Transverse colon (tissue), 4 donors: Measurements from ENCODE around the gene DNAH3.

ENCODE experiments used
- POLR2A ChIP-seq: fragments of 450-650 bp; IDR thresholded peaks from one replicate; pipeline ENCODE4 v1.6.1; 2016; ENCODE audit warnings: antibody characterized with exemption, mild to moderate bottlenecking, moderate library complexity
- POLR2AphosphoS5 ChIP-seq, 3 donors: sonication (generic); formaldehyde crosslinking; IDR thresholded peaks; one replicate each; pipeline ENCODE4 v1.6.1; 2016; ENCODE audit warnings: antibody characterized with exemption in 3 of 3
- TF ChIP-seq, protein P1 (sequence below), 5 experiments: fragments of 200-600 bp in 3 of 5; fragments of 450-650 bp in 2 of 5; sonication (generic) in 3 of 5; IDR thresholded peaks; 1 replicate in 2 of 5; 2 replicates in 3 of 5; pipeline ENCODE4 v1.5.1; 2016 to 2017; ENCODE audit warnings: antibody characterized with exemption in 5 of 5, inconsistent platforms in 3 of 5, mild to moderate bottlenecking in 2 of 5, moderate library complexity in 1 of 5

DNA sequence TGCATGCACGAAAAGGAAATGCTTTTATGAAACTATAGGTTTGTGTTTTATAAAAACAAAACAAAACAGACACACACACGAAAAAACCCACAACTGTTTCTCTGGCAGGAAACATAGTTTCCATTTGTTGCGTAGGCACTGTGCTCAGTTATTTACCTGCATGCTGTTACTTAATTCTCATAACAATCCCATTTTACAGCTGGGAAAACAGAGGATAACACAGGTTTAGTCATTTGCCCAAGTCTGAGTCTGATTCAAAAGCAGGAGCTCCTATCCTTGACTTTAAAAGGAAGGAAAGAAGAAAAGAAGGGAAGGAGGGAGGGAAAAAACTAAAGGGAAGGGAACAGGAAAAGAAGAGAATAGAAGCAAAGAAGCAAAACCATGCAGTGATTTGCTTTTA lies 117.4 kb downstream of the DNAH3 start:
- TF ChIP-seq, protein P1, sequence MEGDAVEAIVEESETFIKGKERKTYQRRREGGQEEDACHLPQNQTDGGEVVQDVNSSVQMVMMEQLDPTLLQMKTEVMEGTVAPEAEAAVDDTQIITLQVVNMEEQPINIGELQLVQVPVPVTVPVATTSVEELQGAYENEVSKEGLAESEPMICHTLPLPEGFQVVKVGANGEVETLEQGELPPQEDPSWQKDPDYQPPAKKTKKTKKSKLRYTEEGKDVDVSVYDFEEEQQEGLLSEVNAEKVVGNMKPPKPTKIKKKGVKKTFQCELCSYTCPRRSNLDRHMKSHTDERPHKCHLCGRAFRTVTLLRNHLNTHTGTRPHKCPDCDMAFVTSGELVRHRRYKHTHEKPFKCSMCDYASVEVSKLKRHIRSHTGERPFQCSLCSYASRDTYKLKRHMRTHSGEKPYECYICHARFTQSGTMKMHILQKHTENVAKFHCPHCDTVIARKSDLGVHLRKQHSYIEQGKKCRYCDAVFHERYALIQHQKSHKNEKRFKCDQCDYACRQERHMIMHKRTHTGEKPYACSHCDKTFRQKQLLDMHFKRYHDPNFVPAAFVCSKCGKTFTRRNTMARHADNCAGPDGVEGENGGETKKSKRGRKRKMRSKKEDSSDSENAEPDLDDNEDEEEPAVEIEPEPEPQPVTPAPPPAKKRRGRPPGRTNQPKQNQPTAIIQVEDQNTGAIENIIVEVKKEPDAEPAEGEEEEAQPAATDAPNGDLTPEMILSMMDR (IDR thresholded peaks at IDR 0.05) = no peak
- TF ChIP-seq POLR2A (no peak), POLR2AphosphoS5 (IDR thresholded peaks at IDR 0.05) (no peak)
